Bronchial epithelial cell (primary cell): ENCODE results near the gene EPHB2. TPM values are rescaled to one million over a fixed set of nuclear protein-coding genes. Genes with fewer than 3 reads are reported as not detected.

ENCODE experiments used
- DNase-seq: peaks from one replicate; pipeline ENCODE4 v3.0.0-alpha.2; 2010; ENCODE audit warnings: low read depth
- FAIRE-seq: peaks from 2 replicates; lab custom pipeline; 2011; peaks lifted over from hg19 to GRCh38; lab: Jason Lieb, UNC
- H3K27me3 ChIP-seq: 2 replicates; pipeline ENCODE4 v1.5.1; 2011; ENCODE audit warnings: low read length; ENCODE audit not compliant: control insufficient read depth, insufficient read depth
- H3K36me3 ChIP-seq: 2 replicates; pipeline ENCODE4 v1.5.1; 2011; ENCODE audit warnings: low read length; ENCODE audit not compliant: control insufficient read depth, insufficient read depth
- H3K4me3 ChIP-seq: 2 replicates; pipeline ENCODE4 v1.5.1; 2011; ENCODE audit warnings: mild to moderate bottlenecking, low read depth, low read length, control low read depth
- CTCF ChIP-seq: IDR thresholded peaks from 2 replicates; pipeline ENCODE4 v1.5.1; 2011; ENCODE audit warnings: mild to moderate bottlenecking, moderate library complexity, low read length, control low read depth, inconsistent platforms; ENCODE audit not compliant: insufficient read depth, severe bottlenecking
- total RNA-seq: library from RNA; depleted of rRNA; stranded (reverse); fragments of >200 nt; gene quantifications from 2 replicates; pipeline ENCODE4 v1.2.1, GENCODE V29; 2014

The EPHB2 gene
- total RNA-seq, 1 donor from 2014 or later: 10.0 TPM

- DNase-seq (peak; percentile 67), FAIRE-seq (no peak)
- TF ChIP-seq CTCF: no peak
Measured at GRCh38 chr1:22817462-22817861, 106.8 kb downstream of the EPHB2 start.

GRCh38 chr1:22818061-22818770 lies 107.6 kb downstream of the EPHB2 start:
- TF ChIP-seq CTCF: no peak
- H3K27me3 ChIP-seq: no peaks in the 10 kb centered on the region
- no peak for DNase-seq
- no peaks in the 10 kb centered on the region for H3K36me3 ChIP-seq
- H3K4me3 ChIP-seq: no peak overlapping the region
- peak; percentile 92 for FAIRE-seq

More at GRCh38 chr1:22817462-22817861, 106.8 kb downstream of the EPHB2 start:
- no peak overlapping the region for H3K4me3 ChIP-seq
- H3K27me3 ChIP-seq: no peaks in the 10 kb centered on the region
- no peaks in the 10 kb centered on the region for H3K36me3 ChIP-seq

GRCh38 chr1:22819361-22819760 lies 108.7 kb downstream of the EPHB2 start:
- DNase-seq (no peak), FAIRE-seq (no peak)
- no peak overlapping the region for H3K4me3 ChIP-seq
- TF ChIP-seq CTCF: no peak
- no peaks in the 10 kb centered on the region for H3K27me3 ChIP-seq
- no peaks in the 10 kb centered on the region for H3K36me3 ChIP-seq

GRCh38 chr1:22821027-22821426 lies 110.4 kb downstream of the EPHB2 start:
- H3K4me3 ChIP-seq: no peak overlapping the region
- no peak for TF ChIP-seq CTCF
- no peaks in the 10 kb centered on the region for H3K27me3 ChIP-seq
- H3K36me3 ChIP-seq: no peaks in the 10 kb centered on the region
- no peak for FAIRE-seq
- DNase-seq: no peak

GRCh38 chr1:22822371-22822770 lies 111.7 kb downstream of the EPHB2 start:
- DNase-seq (no peak), FAIRE-seq (no peak)
- H3K4me3 ChIP-seq: no peak overlapping the region
- H3K36me3 ChIP-seq: no peaks in the 10 kb centered on the region
- TF ChIP-seq CTCF: no peak
- H3K27me3 ChIP-seq: no peaks in the 10 kb centered on the region

GRCh38 chr1:22824466-22824865 lies 113.8 kb downstream of the EPHB2 start:
- no peak for DNase-seq
- TF ChIP-seq CTCF: no peak
- FAIRE-seq: no peak
- no peaks in the 10 kb centered on the region for H3K36me3 ChIP-seq
- no peak overlapping the region for H3K4me3 ChIP-seq
- H3K27me3 ChIP-seq: no peaks in the 10 kb centered on the region
